HUES48 (cell line): ENCODE results near the gene NEDD1.

Experiments
- H3K27ac ChIP-seq: one replicate; pipeline ENCODE4 v1.7.0; 2013; ENCODE audit warnings: low read depth, low read length, inconsistent platforms
- H3K27me3 ChIP-seq: 2 replicates; pipeline ENCODE4 v1.6.1; 2013; ENCODE audit warnings: mild to moderate bottlenecking, low read length; ENCODE audit not compliant: control insufficient read depth, insufficient read depth
- H3K36me3 ChIP-seq: 2 replicates; pipeline ENCODE4 v1.6.1; 2013; ENCODE audit warnings: low read length; ENCODE audit not compliant: control insufficient read depth, insufficient read depth
- H3K4me1 ChIP-seq: 2 replicates; pipeline ENCODE4 v1.6.1; 2013; ENCODE audit warnings: mild to moderate bottlenecking, low read length; ENCODE audit not compliant: control insufficient read depth, insufficient read depth
- H3K4me3 ChIP-seq: 2 replicates; pipeline ENCODE4 v1.5.1; 2013; ENCODE audit warnings: mild to moderate bottlenecking, low read depth, low read length
- H3K9ac ChIP-seq: 2 replicates; pipeline ENCODE4 v1.6.1; 2013; ENCODE audit warnings: mild to moderate bottlenecking, low read depth, low read length, moderate library complexity
- H3K9me3 ChIP-seq: 2 replicates; pipeline ENCODE4 v1.6.1; 2013; ENCODE audit warnings: low read length; ENCODE audit not compliant: control insufficient read depth, insufficient read depth

NEDD1 gene

DNA sequence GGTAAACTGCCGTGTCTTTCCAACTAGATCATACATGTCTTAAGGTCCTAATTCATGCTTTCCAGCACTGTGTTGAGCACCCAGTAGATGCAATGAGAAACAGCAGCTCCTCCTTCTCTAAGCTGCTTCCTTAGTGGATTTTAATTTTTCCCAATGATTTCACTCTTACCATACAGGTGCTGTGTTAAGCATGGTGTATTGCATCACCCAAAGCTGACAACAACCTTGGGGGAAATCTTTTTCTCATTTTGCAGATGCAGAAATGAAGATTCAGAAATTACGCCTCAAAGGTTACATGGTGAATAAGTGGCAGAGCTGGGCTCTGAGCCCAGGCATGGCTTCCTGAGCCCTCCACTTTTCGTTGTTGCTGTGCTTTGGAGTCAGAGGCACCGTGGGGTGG is 75.6 kb downstream of the NEDD1 start:
- no peaks in the 10 kb centered on the region for H3K9me3 ChIP-seq
- H3K4me3 ChIP-seq: no peak overlapping the region
- H3K36me3 ChIP-seq: no peaks in the 10 kb centered on the region
- H3K4me1 ChIP-seq: peaks cover 20% of the 10 kb centered on the region
- no peak overlapping the region for H3K9ac ChIP-seq
- no peak overlapping the region for H3K27ac ChIP-seq
- peaks cover 7% of the 10 kb centered on the region; the same call in 1 of the 2 replicates for H3K27me3 ChIP-seq

DNA sequence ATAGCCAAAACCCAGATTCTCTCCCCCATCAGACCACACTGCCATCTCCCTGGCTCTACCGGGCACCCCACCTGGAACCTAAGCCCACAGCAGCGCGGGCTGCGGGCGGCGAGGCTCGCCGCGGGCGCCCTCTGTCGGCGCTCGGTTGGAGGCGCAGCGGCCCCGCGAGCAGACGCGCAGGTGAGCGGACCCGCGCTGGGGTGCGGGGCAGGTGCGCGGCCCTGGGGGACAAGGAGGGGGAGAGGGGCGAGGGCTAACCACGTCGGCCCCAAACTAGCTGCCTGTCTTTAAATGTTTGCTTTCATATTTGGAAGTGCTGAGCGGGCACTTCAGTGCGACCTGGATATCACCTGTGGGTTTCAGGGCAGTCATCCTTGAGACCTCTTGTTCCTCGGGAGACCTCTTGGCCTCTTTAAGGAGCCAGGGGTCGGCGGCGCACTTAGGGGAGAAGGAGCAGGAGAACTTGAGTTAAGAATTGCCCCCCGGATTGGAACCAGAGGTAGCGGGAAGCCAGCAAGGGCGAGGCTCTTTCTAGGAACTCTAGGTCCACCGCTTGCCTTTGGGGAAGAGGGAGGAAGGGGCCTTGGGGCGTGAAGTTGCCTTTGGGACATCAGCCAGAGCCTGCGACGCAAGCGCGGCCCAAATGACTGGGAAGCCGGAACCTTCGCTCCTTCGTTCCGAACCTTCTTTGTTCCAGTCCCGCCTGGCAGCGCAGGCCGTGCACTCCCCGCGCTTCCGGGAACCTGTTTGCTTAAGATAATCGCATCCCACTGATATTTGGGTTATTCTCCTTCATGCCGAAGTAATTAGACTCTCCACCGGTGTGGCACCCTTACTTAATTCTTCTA is 78.7 kb downstream of the NEDD1 start:
- Histone ChIP-seq H3K9me3 (no peaks in the 10 kb centered on the region), H3K36me3 (no peaks in the 10 kb centered on the region), H3K27me3 (peaks cover 7% of the 10 kb centered on the region; the same call in 1 of the 2 replicates), H3K4me3 (peak overlapping the region; percentile 70), H3K9ac (peak overlapping the region; percentile 60), H3K27ac (no peak overlapping the region), H3K4me1 (peaks cover 37% of the 10 kb centered on the region)

DNA sequence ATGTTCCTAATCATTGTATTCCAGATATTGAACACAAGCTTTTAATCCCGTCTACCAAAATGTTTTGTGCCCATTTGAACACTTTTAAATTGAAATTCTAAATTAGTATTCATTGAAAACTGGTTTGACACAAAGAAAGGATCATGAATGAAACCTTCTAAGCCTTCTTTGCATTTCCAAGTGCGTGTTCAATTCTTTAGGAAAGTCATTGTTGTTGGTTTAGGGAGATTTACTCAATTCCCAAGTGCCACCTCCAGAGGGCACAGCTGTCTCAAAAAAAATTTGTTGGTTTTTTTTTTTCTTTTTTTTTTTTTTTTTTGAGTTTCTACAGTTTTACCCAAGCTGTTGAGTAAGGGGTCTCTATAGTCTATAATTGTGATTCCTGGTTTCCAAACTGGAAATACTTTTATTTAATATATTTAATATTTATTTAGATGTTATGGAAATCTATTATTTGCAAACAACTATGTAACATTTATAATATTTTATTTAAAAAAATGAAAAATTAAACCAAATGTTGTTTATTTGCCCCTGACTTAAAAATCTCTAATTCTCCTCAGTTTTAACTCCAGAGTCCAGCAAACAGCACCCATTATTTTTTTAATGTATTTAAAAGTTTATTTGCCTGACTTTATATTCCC is 79.9 kb downstream of the NEDD1 start:
- Histone ChIP-seq H3K4me1 (peaks cover 32% of the 10 kb centered on the region), H3K9me3 (no peaks in the 10 kb centered on the region), H3K36me3 (no peaks in the 10 kb centered on the region), H3K27ac (no peak overlapping the region), H3K27me3 (peaks cover 7% of the 10 kb centered on the region; the same call in 1 of the 2 replicates), H3K4me3 (peak overlapping the region; percentile 19; the same call in 1 of the 2 replicates), H3K9ac (peak overlapping the region; percentile 6; the same call in 1 of the 2 replicates)

DNA sequence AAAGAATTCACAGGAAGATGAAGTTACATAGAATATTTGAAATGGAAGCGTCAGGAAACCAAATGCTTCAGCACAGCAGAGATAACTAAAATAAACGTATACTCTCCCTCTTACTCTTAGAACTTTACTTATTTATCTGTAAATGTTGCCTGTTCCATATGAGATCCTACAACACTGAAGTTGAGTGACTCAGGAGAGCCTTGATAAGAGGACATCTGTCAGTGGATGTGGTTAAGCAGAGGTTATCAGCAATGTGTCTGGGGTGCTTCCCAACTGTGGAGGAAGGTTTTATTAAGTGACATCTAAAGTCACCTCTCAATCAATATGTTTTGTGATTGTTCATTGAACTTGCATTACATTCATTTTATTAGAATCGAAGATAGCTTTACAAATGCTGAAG is 81.9 kb downstream of the NEDD1 start:
- no peaks in the 10 kb centered on the region for H3K36me3 ChIP-seq
- no peaks in the 10 kb centered on the region for H3K9me3 ChIP-seq
- H3K9ac ChIP-seq: no peak overlapping the region
- H3K27me3 ChIP-seq: peaks cover 7% of the 10 kb centered on the region; the same call in 1 of the 2 replicates
- H3K4me1 ChIP-seq: peaks cover 32% of the 10 kb centered on the region
- H3K27ac ChIP-seq: no peak overlapping the region
- no peak overlapping the region for H3K4me3 ChIP-seq

DNA sequence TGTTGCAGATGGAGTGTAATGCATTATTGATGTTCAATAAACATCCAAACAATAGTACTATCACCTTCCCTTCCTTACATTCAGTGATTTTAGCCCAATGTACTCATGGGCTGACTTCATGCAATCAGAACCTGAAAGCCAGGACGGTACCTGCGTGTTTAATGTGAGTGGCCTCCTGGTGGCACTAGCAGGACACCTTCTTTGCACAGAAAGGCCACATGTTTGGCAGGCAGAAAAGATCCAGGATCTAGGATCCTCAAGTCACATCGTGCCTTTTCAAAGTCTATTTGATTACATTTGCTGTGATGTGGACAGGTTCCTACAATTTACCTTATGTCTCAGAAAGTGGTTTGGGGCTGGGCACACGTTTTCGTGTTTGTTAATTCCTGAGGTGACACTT is 82.9 kb downstream of the NEDD1 start:
- no peak overlapping the region for H3K9ac ChIP-seq
- H3K27me3 ChIP-seq: peaks cover 7% of the 10 kb centered on the region; the same call in 1 of the 2 replicates
- no peak overlapping the region for H3K4me3 ChIP-seq
- H3K4me1 ChIP-seq: peaks cover 32% of the 10 kb centered on the region
- no peak overlapping the region for H3K27ac ChIP-seq
- no peaks in the 10 kb centered on the region for H3K9me3 ChIP-seq
- no peaks in the 10 kb centered on the region for H3K36me3 ChIP-seq

DNA sequence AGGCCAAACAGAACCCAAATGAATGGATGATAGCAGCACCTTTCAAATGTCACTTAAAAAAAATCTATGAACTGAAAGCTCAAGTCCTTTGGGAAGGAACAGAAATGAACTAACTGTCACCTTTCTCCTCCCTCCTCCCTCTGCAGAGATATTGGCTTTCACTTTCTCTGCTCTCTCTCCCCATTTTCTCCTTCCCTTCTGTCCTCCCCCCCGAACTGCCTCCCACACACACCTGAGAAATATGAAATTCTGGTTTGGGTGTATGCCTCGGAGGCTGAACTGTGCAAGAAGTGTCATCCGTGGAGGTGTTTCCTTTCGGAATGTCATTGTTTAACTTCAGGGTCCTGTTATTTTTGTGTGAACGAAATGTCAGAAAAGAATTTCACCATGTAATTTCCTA is 87.8 kb downstream of the NEDD1 start:
- H3K27ac ChIP-seq: no peak overlapping the region
- no peak overlapping the region for H3K9ac ChIP-seq
- H3K4me3 ChIP-seq: no peak overlapping the region
- no peaks in the 10 kb centered on the region for H3K9me3 ChIP-seq
- no peaks in the 10 kb centered on the region for H3K36me3 ChIP-seq
- H3K27me3 ChIP-seq: no peaks in the 10 kb centered on the region
- H3K4me1 ChIP-seq: peaks cover 12% of the 10 kb centered on the region

DNA sequence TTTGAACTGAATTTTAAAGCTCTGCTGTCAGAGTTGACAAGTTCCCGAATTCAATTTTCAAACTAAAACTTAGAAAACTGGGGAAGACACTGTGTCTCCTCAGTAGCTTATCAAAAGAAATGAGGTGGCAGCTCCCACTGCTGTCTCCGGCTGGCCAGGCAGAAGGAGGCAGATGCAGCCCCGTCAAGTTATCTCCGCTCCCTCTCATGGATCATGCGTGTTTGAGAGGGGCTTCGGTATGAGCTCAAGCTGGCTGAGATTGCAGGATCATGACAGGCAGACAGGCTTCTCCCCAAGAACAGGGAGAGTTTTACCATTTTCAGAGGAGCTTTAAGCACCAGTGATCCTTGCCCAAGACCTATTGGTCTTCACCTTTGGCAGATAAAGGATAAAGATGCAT is 88.8 kb downstream of the NEDD1 start:
- H3K27me3 ChIP-seq: no peaks in the 10 kb centered on the region
- peaks cover 3% of the 10 kb centered on the region for H3K4me1 ChIP-seq
- H3K36me3 ChIP-seq: no peaks in the 10 kb centered on the region
- H3K9me3 ChIP-seq: no peaks in the 10 kb centered on the region
- H3K9ac ChIP-seq: no peak overlapping the region
- no peak overlapping the region for H3K4me3 ChIP-seq
- no peak overlapping the region for H3K27ac ChIP-seq

DNA sequence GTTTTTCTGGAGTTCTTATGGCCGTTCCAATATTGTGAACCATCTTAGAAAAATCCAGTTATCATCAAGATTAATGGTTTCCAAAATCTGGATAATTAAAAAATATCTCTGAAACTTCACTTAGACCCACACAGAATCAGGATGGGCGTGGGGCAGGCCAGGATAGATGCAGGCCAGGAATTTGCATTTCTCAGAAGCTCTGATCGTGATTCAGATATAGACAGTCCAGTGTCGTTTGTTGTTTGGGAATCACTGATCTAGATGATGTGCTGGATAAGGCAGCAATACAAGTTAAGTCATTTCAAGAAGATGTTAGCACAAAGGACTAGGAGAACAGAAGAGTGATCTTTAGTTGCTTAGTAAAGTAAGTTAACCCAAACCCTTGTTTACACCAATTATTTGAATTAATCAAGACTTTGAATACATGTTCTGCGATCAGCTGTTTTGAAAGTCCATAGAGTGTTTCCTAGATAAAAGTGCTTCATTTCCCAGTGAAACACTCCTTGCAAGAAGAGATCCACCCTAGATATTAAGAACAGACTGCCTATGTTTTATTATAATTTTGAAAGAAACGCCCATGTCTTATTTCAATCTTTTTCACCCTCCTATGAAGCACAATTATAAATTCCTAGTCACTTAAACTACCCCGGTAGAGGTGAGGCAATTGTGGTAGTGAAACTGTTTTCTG is 90.9 kb downstream of the NEDD1 start:
- no peaks in the 10 kb centered on the region for H3K27me3 ChIP-seq
- H3K27ac ChIP-seq: no peak overlapping the region
- no peaks in the 10 kb centered on the region for H3K36me3 ChIP-seq
- no peaks in the 10 kb centered on the region for H3K4me1 ChIP-seq
- no peak overlapping the region for H3K9ac ChIP-seq
- H3K9me3 ChIP-seq: no peaks in the 10 kb centered on the region
- H3K4me3 ChIP-seq: no peak overlapping the region

DNA sequence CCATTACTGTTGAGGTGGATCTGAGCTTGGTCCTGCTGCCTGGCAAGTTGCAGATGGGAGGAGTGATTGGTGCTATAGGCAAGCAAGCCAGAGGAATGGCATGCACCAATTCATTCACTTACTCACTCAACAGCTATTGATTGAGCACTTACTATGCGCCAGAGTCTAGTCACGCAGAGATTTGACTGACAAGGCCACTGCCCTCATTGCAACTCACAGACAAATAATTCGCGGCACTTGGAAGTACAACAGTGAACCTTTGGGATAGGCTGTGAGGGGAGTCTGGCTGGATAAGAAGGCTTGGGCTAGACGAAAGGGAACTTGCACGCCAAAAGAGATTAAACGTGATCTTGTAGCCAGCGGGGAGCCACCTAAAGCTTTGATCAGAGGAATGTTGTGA is 96.2 kb downstream of the NEDD1 start:
- Histone ChIP-seq H3K9ac (no peak overlapping the region), H3K27me3 (no peaks in the 10 kb centered on the region), H3K9me3 (no peaks in the 10 kb centered on the region), H3K4me1 (no peaks in the 10 kb centered on the region; the same call in 1 of the 2 replicates), H3K4me3 (no peak overlapping the region), H3K27ac (no peak overlapping the region), H3K36me3 (no peaks in the 10 kb centered on the region)
